Coronary artery (tissue), 2 donors: ENCODE measurements around the gene SYNJ2.
A peak's percentile ranks its signal among the peaks of the same experiment; 100 is the strongest.

Experiments used
- DNase-seq: peaks from one replicate; pipeline ENCODE4 v3.0.0-alpha.2; 2017; ENCODE audit warnings: low spot score
- H3K27ac ChIP-seq, 2 donors: fragments of 200-600 bp; sonication (generic); one replicate each; pipeline ENCODE4 v1.5.1; 2016 to 2019
- H3K4me3 ChIP-seq: fragments of 200-600 bp; sonication (generic); 2 replicates; pipeline ENCODE4 v1.5.1; 2016; ENCODE audit warnings: mild to moderate bottlenecking, moderate library complexity
- CTCF ChIP-seq: fragments of 200-600 bp; sonication (generic); IDR thresholded peaks from one replicate; pipeline ENCODE4 v1.5.1; 2019; ENCODE audit warnings: antibody characterized with exemption

Gene SYNJ2

GRCh38 chr6:157995458-157995857, 13.8 kb downstream of the SYNJ2 start:
- Histone ChIP-seq H3K27ac (no peak overlapping the region), H3K4me3 (no peak overlapping the region)
- DNase-seq: no peak
- TF ChIP-seq CTCF: no peak

GRCh38 chr6:157996201-157996712, 14.6 kb downstream of the SYNJ2 start:
- Histone ChIP-seq H3K4me3 (no peak overlapping the region), H3K27ac (no peak overlapping the region)
- TF ChIP-seq CTCF: no peak
- DNase-seq: no peak

- no peak overlapping the region for H3K4me3 ChIP-seq
- DNase-seq: no peak
- H3K27ac ChIP-seq: no peak overlapping the region
- TF ChIP-seq CTCF: no peak
Observed at GRCh38 chr6:157996918-157997702, 15.4 kb downstream of the SYNJ2 start.

DNA sequence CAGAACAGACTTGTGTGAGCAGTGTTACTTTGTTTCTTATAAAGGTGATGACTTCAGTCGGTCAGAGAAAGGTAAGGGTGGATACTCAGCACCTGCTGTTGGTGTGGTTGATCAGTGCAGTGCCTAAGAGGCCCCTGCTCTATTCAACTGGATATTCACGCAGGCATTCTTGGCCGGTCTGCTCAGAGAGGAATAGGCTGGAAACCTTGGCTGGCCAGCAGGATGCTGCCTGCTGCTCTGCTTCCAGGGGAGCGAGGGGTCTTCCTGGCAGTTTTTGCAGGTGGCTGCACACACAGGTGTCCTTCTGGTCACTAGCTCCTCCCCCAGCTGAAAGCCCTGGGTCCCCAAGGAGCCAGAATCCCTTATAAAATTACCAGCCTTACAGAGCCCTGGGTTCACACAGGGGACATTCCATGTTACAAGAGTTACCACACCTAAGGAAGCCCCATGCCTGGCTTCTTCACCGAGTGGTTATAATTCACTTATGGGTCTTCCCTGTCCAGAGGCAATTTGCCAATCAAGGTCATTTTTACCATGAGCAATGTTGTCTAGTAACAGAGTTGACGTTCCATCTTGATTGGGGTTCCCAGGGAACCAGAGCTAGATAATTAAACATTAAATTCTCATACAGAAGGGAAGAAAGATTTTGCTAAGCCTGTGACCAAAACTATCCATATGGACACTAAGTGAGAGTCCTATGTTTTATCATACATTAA, 16.4 kb downstream of the SYNJ2 start:
- DNase-seq: no peak
- Histone ChIP-seq H3K4me3 (no peak overlapping the region), H3K27ac (no peak overlapping the region)
- no peak for TF ChIP-seq CTCF

DNA sequence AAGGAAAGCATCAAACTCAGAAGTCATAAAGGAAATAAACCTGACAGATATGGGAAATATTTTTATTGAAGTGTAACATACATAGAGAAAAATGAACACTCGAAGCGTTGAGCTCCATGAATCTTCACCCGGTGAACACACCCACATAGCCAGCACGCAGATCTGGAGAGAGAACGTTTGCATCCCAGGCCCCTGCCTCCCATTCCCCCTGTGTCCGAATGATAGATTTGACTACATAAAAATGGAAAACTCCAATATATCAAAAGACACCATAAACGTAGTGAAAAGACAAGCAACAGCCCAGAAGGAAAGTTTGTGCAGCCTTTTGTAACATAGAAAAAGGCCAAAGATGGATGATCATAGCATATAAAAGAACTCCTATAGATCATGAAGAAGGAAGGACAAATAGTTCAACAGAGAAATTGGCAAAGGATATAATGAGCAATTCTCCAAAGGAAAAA, 17.1 kb downstream of the SYNJ2 start:
- Histone ChIP-seq H3K4me3 (no peak overlapping the region), H3K27ac (no peak overlapping the region)
- TF ChIP-seq CTCF: no peak
- no peak for DNase-seq

- Histone ChIP-seq H3K27ac (peak overlapping the region; percentile 2 to 52), H3K4me3 (no peak overlapping the region)
- no peak for TF ChIP-seq CTCF
- peak; percentile 68 for DNase-seq
Observed at GRCh38 chr6:157999168-158000051, 17.7 kb downstream of the SYNJ2 start.
